Measurements from ENCODE around the gene CITED2. TPM values are rescaled to one million over a fixed set of nuclear protein-coding genes. Genes with fewer than 3 reads are reported as not detected.
"Not testable (repeated sequence)": the region's sequence is repeated elsewhere in the genome, so short reads cannot be mapped to it uniquely, and the experiment has no call there.

CITED2 gene
- 100 to 1,000 TPM in 3 of 4 donors, 10 to 100 TPM in 1; 97.6 to 309 (median 146) TPM for total RNA-seq

- TF ChIP-seq CTCF (IDR thresholded peaks at IDR 0.05): no peak
- DNase-seq (ENCODE audit: low spot score) (peak; percentile 89), ATAC-seq (ENCODE audit: low FRiP score) (peak; percentile 77)
These were observed at the start of gene CITED2 for GRCh38 chr6:139374357-139375225. TSS of gene CITED2 (minus strand) at chr6:139374648. CDS start at chr6:139373944, 704 bp downstream.

- no peak for DNase-seq (ENCODE audit: low spot score)
- TF ChIP-seq CTCF (IDR thresholded peaks at IDR 0.05): no peak
- ATAC-seq (ENCODE audit: low FRiP score): no peak
These were observed 48.7 kb upstream of the CITED2 start for GRCh38 chr6:139423037-139423703.

GRCh38 chr6:139422105-139423036 lies 47.9 kb upstream of the CITED2 start:
- ATAC-seq (ENCODE audit: low FRiP score) (no peak), DNase-seq (ENCODE audit: low spot score) (no peak)
- TF ChIP-seq CTCF (IDR thresholded peaks at IDR 0.05): no peak

- TF ChIP-seq CTCF (IDR thresholded peaks at IDR 0.05): no peak
- ATAC-seq (ENCODE audit: low FRiP score): no peak
These were observed 44.2 kb upstream of the CITED2 start for GRCh38 chr6:139418481-139419132.

GRCh38 chr6:139416146-139416545 lies 41.7 kb upstream of the CITED2 start:
- TF ChIP-seq CTCF (IDR thresholded peaks at IDR 0.05): no peak
- ATAC-seq (ENCODE audit: low FRiP score) (no peak), DNase-seq (ENCODE audit: low spot score) (no peak)

More at GRCh38 chr6:139418481-139419132, 44.2 kb upstream of the CITED2 start:
- DNase-seq (ENCODE audit: low spot score): no peak

GRCh38 chr6:139415365-139415764 lies 40.9 kb upstream of the CITED2 start:
- no peak for TF ChIP-seq CTCF (IDR thresholded peaks at IDR 0.05)
- DNase-seq (ENCODE audit: low spot score) (no peak), ATAC-seq (ENCODE audit: low FRiP score) (no peak)

GRCh38 chr6:139412103-139412502 lies 37.7 kb upstream of the CITED2 start:
- not testable (repeated sequence) for DNase-seq (ENCODE audit: low spot score); ATAC-seq (ENCODE audit: low FRiP score)
